HepG2 (cell line): Measurements from ENCODE around the gene HECA. TPM values are rescaled to one million over a fixed set of nuclear protein-coding genes. Genes with fewer than 3 reads are reported as not detected.

Source experiments
- ATAC-seq: fragments of 200-7000 bp; cut with Tn5 transposase; 3 replicates; pipeline ENCODE4 v1.9.1; 2020; ENCODE audit warnings: mild to moderate bottlenecking, moderate library complexity
- BruUV-seq: library from RNA; stranded (reverse); fragments of 400-500 nt; replicated peaks from 2 replicates; lab custom pipeline; 2021; lab: Mats Ljungman, UMichigan
- CTCF ChIA-PET: fragments of 300-600 bp; formaldehyde crosslinking; extraction: SDS; loops from one replicate; lab custom pipeline; 2021; ENCODE audit warnings: low total read pairs, inconsistent platforms, low intra/inter-chr PET ratio; lab: Yijun Ruan, JAX
- POLR2A ChIA-PET: fragments of 350-600 bp; sonication (Branson Sonifier 250); formaldehyde crosslinking; loops from one replicate; lab custom pipeline; 2020; ENCODE audit warnings: antibody characterized with exemption, inconsistent platforms; lab: Yijun Ruan, JAX
- DNase-seq: peaks from one replicate; pipeline ENCODE4 v3.0.0-alpha.2; 2015; ENCODE audit warnings: low spot score
- FAIRE-seq: peaks from 3 replicates; lab custom pipeline; 2011; peaks lifted over from hg19 to GRCh38; lab: Jason Lieb, UNC
- H2AFZ ChIP-seq: one replicate; pipeline ENCODE4 v1.6.1; 2011; ENCODE audit warnings: low read length, inconsistent platforms
- H3K27ac ChIP-seq: fragments of 300-600 bp; 3 replicates; pipeline ENCODE4 v1.8.0; 2011; ENCODE audit warnings: mixed run types, mild to moderate bottlenecking, mixed read lengths, low read length, inconsistent platforms; ENCODE audit not compliant: insufficient read depth; ENCODE audit errors: extremely low read length
- H3K27me3 ChIP-seq, 2 experiments: fragments of 200-600 bp in 1 of 2; 2 replicates in 1 of 2; 3 replicates in 1 of 2; pipeline versions ENCODE4 v1.6.0 to v1.8.0; 2011; ENCODE audit warnings: low read length in 2 of 2, mild to moderate bottlenecking in 2 of 2, moderate library complexity in 2 of 2, inconsistent platforms in 1 of 2; ENCODE audit not compliant: insufficient read depth in 2 of 2, control insufficient read depth in 1 of 2
- H3K36me3 ChIP-seq, 2 experiments: fragments of 200-600 bp in 1 of 2; replicated peaks in 1 of 2; 2 replicates in 1 of 2; 3 replicates in 1 of 2; pipeline versions ENCODE4 v1.5.1 to v1.8.0; 2011; ENCODE audit warnings: low read length in 2 of 2, inconsistent platforms in 1 of 2; ENCODE audit not compliant: insufficient read depth in 2 of 2, control insufficient read depth in 1 of 2
- H3K4me1 ChIP-seq: 2 replicates; pipeline ENCODE4 v1.5.1; 2012; ENCODE audit warnings: low read length, inconsistent platforms; ENCODE audit not compliant: insufficient read depth
- H3K4me2 ChIP-seq: 2 replicates; pipeline ENCODE4 v1.6.0; 2011; ENCODE audit warnings: low read depth, low read length, inconsistent platforms
- H3K4me3 ChIP-seq, 3 experiments: fragments of 200-600 bp in 1 of 3; sonication (generic), shearing (Covaris generic) in 1 of 3; replicated peaks in 1 of 3; 2 replicates each; pipeline ENCODE4 v1.5.1; 2011 to 2016; ENCODE audit warnings: low read length in 3 of 3, inconsistent platforms in 2 of 3, low read depth in 2 of 3, mild to moderate bottlenecking in 2 of 3, control low read depth in 1 of 3, mixed read lengths in 1 of 3; ENCODE audit not compliant: insufficient read depth in 1 of 3
- H3K79me2 ChIP-seq: one replicate; pipeline ENCODE4 v1.6.1; 2011; ENCODE audit warnings: low read length, inconsistent platforms; ENCODE audit not compliant: insufficient read depth
- H3K9ac ChIP-seq: 2 replicates; pipeline ENCODE4 v1.6.0; 2011; ENCODE audit warnings: mild to moderate bottlenecking, low read depth, low read length, inconsistent platforms; ENCODE audit not compliant: insufficient read depth
- H3K9me3 ChIP-seq: 2 replicates; pipeline ENCODE4 v1.5.1; 2012; ENCODE audit warnings: mild to moderate bottlenecking, low read length
- H4K20me1 ChIP-seq: 2 replicates; pipeline ENCODE4 v1.6.0; 2011; ENCODE audit warnings: inconsistent platforms, mild to moderate bottlenecking, low read length, moderate library complexity; ENCODE audit not compliant: insufficient read depth
- TBX2 ChIP-seq: sonication (generic); formaldehyde crosslinking; IDR thresholded peaks from 2 replicates; pipeline ENCODE4 v1.5.0; 2020; ENCODE audit warnings: missing genetic modification reagents, mild to moderate bottlenecking, borderline replicate concordance
- ZNF407 ChIP-seq: sonication (generic); formaldehyde crosslinking; IDR thresholded peaks from one replicate; pipeline ENCODE4 v1.5.1; 2020; ENCODE audit warnings: mild to moderate bottlenecking, missing genetic modification reagents; ENCODE audit errors: not compliant biosample characterization
- WGBS: methylation state at CpG from one replicate; pipeline ENCODE4 v1.1.6; 2017; ENCODE audit warnings: low lambda C conversion rate; 5-methylcytosine and 5-hydroxymethylcytosine counted together
- in situ Hi-C: cut with HindIII; loops from 2 replicates; pipeline ENCODE4 v1.10.0; 2017; ENCODE audit warnings: low pct_unique_long_range_greater_than_20kb; ENCODE audit not compliant: extremely low pct_ligation_motif_present
- intact Hi-C: fragments of 100-400 bp; cut with micrococcal nuclease; formaldehyde crosslinking; loops from one replicate; pipeline ENCODE4 v1.10.0; 2022; ENCODE audit not compliant: unreplicated experiment
- polyA plus RNA-seq, 8 experiments: library from polyadenylated mRNA; depleted of rRNA in 3 of 8; stranded (reverse) in 7 of 8; unstranded in 1 of 8; fragments of >200 nt; fragmentation: Illumina TruSeq in 4 of 8; extraction: Trizol in 4 of 8; gene quantifications; 2 replicates each; pipeline versions ENCODE4 v1.2.1 to v1.2.3, GENCODE V29; 2011 to 2016; ENCODE audit warnings: low read depth in 4 of 8, missing spikeins in 1 of 8, mixed read lengths in 1 of 8; ENCODE audit not compliant: insufficient read depth in 1 of 8
- total RNA-seq, 5 experiments: library from RNA; depleted of rRNA; stranded (reverse); fragments of >200 nt; fragmentation: Illumina TruSeq; extraction: Trizol; gene quantifications; 2 replicates each; pipeline ENCODE4 v1.2.3, GENCODE V29; 2016; ENCODE audit warnings: low read depth in 1 of 5
- TF ChIP-seq, protein P1 (sequence below), 2 experiments: fragments of 450-650 bp in 1 of 2; sonication (generic) in 1 of 2; formaldehyde crosslinking in 1 of 2; IDR thresholded peaks; 2 replicates each; pipeline versions ENCODE4 v1.6.1 to v1.8.0; 2016 to 2022; ENCODE audit warnings: antibody characterized with exemption in 1 of 2, mild to moderate bottlenecking in 1 of 2, missing genetic modification reagents in 1 of 2

Gene HECA
- total and polyA plus RNA-seq, 2 of the 13 experiments (the other 11 are each of a cell fraction or from before 2014, with no cell fraction given), result 0.18 to 0.49 TPM

DNA sequence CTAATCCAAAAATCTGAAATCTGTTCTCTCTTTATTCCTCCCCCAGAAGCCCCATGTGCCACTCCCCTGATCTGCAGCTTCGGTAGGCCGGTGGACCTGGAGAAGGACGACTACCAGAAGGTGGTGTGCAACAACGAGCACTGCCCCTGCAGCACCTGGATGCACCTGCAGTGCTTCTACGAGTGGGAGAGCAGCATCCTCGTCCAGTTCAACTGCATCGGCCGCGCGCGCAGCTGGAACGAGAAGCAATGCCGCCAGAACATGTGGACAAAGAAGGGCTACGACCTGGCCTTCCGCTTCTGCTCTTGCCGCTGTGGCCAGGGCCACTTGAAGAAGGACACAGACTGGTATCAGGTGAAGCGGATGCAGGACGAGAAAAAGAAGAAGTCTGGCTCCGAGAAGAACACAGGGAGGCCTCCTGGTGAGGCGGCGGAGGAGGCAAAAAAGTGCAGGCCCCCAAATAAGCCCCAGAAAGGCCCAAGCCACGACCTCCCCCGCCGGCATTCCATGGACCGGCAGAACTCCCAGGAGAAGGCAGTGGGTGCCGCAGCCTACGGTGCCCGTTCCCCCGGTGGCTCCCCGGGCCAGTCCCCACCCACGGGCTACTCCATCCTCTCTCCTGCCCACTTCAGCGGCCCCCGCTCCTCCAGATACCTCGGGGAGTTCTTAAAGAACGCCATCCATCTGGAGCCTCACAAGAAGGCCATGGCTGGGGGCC lies 31.5 kb downstream of the HECA start (continued):
- TF ChIP-seq ZNF407 (CRISPR knock-in tag), result no peak

GRCh38 chr6:139166956-139167313 lies 32.1 kb downstream of the HECA start:
- Histone ChIP-seq H3K4me3 (no peak overlapping the region), H3K9me3 (no peaks in the 10 kb centered on the region), H3K36me3 (no peaks in the 10 kb centered on the region), H4K20me1 (no peaks in the 10 kb centered on the region), H2AFZ (no peak overlapping the region), H3K4me2 (no peak overlapping the region), H3K4me1 (no peaks in the 10 kb centered on the region), H3K27ac (no peak overlapping the region), H3K27me3 (no peaks in the 10 kb centered on the region; a peak in 1 of 5 replicates), H3K9ac (no peak overlapping the region), H3K79me2 (no peaks in the 10 kb centered on the region)
- WGBS, result 80% methylated on average over 20 of the region's 20 CpGs
- ChIA-PET CTCF (no interaction called here), POLR2A (no interaction called here)
- ATAC-seq (no peak), DNase-seq (no peak), FAIRE-seq (no peak)
- in situ Hi-C loops, result no loop called here
- no TSS peak for BruUV-seq
- intact Hi-C loops, result no loop called here
- no peak for TF ChIP-seq TBX2 (CRISPR knock-in tag)
- TF ChIP-seq, protein P1, sequence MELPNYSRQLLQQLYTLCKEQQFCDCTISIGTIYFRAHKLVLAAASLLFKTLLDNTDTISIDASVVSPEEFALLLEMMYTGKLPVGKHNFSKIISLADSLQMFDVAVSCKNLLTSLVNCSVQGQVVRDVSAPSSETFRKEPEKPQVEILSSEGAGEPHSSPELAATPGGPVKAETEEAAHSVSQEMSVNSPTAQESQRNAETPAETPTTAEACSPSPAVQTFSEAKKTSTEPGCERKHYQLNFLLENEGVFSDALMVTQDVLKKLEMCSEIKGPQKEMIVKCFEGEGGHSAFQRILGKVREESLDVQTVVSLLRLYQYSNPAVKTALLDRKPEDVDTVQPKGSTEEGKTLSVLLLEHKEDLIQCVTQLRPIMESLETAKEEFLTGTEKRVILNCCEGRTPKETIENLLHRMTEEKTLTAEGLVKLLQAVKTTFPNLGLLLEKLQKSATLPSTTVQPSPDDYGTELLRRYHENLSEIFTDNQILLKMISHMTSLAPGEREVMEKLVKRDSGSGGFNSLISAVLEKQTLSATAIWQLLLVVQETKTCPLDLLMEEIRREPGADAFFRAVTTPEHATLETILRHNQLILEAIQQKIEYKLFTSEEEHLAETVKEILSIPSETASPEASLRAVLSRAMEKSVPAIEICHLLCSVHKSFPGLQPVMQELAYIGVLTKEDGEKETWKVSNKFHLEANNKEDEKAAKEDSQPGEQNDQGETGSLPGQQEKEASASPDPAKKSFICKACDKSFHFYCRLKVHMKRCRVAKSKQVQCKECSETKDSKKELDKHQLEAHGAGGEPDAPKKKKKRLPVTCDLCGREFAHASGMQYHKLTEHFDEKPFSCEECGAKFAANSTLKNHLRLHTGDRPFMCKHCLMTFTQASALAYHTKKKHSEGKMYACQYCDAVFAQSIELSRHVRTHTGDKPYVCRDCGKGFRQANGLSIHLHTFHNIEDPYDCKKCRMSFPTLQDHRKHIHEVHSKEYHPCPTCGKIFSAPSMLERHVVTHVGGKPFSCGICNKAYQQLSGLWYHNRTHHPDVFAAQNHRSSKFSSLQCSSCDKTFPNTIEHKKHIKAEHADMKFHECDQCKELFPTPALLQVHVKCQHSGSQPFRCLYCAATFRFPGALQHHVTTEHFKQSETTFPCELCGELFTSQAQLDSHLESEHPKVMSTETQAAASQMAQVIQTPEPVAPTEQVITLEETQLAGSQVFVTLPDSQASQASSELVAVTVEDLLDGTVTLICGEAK (IDR thresholded peaks at IDR 0.05), result no peak
- TF ChIP-seq, protein P1 (CRISPR knock-in tag; IDR thresholded peaks at IDR 0.05), result no peak
